K562 (cell line): Measurements from ENCODE around the gene PLPP1. TPM values are rescaled to one million over a fixed set of nuclear protein-coding genes. Genes with fewer than 3 reads are reported as not detected.

ENCODE experiments used
- ATAC-seq: fragments of 200-7000 bp; cut with Tn5 transposase; 3 replicates; pipeline ENCODE4 v1.9.1; 2020; ENCODE audit warnings: moderate library complexity
- BruUV-seq: library from RNA; stranded (reverse); fragments of 400-500 nt; replicated peaks from 2 replicates; lab custom pipeline; 2021; lab: Mats Ljungman, UMichigan
- CTCF ChIA-PET: fragments of 300-600 bp; formaldehyde crosslinking; extraction: SDS; loops from one replicate; lab custom pipeline; 2021; ENCODE audit warnings: low intra/inter-chr PET ratio; lab: Yijun Ruan, JAX
- POLR2A ChIA-PET: fragments of 300-600, 350-650 bp; sonication (Branson Sonifier 250); formaldehyde crosslinking; extraction: SDS; loops from one replicate; lab custom pipeline; 2021; ENCODE audit warnings: antibody characterized with exemption, inconsistent platforms; lab: Yijun Ruan, JAX
- DNase-seq, 4 experiments: peaks; one replicate each; pipeline versions ENCODE4 v3.0.0 to v3.0.0-alpha.2; 2011 to 2018; ENCODE audit warnings: low spot score in 3 of 4, mixed read lengths in 3 of 4; ENCODE audit errors: extremely low read depth in 1 of 4
- FAIRE-seq: peaks from 2 replicates; lab custom pipeline; 2011; peaks lifted over from hg19 to GRCh38; lab: Jason Lieb, UNC
- H2AFZ ChIP-seq: 2 replicates; pipeline ENCODE4 v1.6.0; 2011; ENCODE audit warnings: low read depth, low read length, control low read depth, inconsistent platforms
- H3K27ac ChIP-seq: fragments of 200-600 bp; 3 replicates; pipeline ENCODE4 v1.8.0; 2011; ENCODE audit warnings: low read depth, mild to moderate bottlenecking, control low read depth, inconsistent platforms, low read length, moderate library complexity, mixed read lengths; ENCODE audit errors: extremely low read depth
- H3K27me3 ChIP-seq, 2 experiments: fragments of 300-600 bp in 1 of 2; 2 replicates in 1 of 2; 3 replicates in 1 of 2; pipeline versions ENCODE4 v1.6.0 to v1.8.0; 2011; ENCODE audit warnings: inconsistent platforms in 2 of 2, low read length in 2 of 2, mild to moderate bottlenecking in 1 of 2, mixed read lengths in 1 of 2, moderate library complexity in 1 of 2; ENCODE audit not compliant: control insufficient read depth in 2 of 2, insufficient read depth in 2 of 2
- H3K36me3 ChIP-seq: fragments of 300-600 bp; 3 replicates; pipeline ENCODE4 v1.8.0; 2011; ENCODE audit warnings: mild to moderate bottlenecking, low read length, inconsistent platforms; ENCODE audit not compliant: control insufficient read depth, insufficient read depth
- H3K4me1 ChIP-seq, 2 experiments: fragments of 200-600 bp in 1 of 2; replicated peaks in 1 of 2; 2 replicates in 1 of 2; 3 replicates in 1 of 2; pipeline versions ENCODE4 v1.5.1 to v1.8.0; 2011; ENCODE audit warnings: inconsistent platforms in 2 of 2, low read length in 2 of 2, mild to moderate bottlenecking in 1 of 2, mixed read lengths in 1 of 2, moderate library complexity in 1 of 2; ENCODE audit not compliant: control insufficient read depth in 2 of 2, insufficient read depth in 2 of 2
- H3K4me2 ChIP-seq: 2 replicates; pipeline ENCODE4 v1.6.1; 2011; ENCODE audit warnings: low read length, control low read depth, inconsistent platforms, mixed read lengths; ENCODE audit not compliant: insufficient read depth
- H3K4me3 ChIP-seq: fragments of 200-600 bp; sonication (generic), shearing (Covaris generic); 2 replicates; pipeline ENCODE4 v1.5.1; 2016; ENCODE audit warnings: control low read depth, inconsistent platforms
- H3K79me2 ChIP-seq: fragments of 200-600 bp; 3 replicates; pipeline ENCODE4 v1.8.0; 2011; ENCODE audit warnings: low read length, inconsistent platforms; ENCODE audit not compliant: control insufficient read depth, insufficient read depth
- H3K9ac ChIP-seq, 2 experiments: 2 replicates each; pipeline versions ENCODE4 v1.6.0 to v1.6.1; 2011; ENCODE audit warnings: low read depth in 2 of 2, low read length in 2 of 2, control low read depth in 1 of 2, inconsistent platforms in 1 of 2, mild to moderate bottlenecking in 1 of 2, mixed read lengths in 1 of 2; ENCODE audit not compliant: insufficient read depth in 1 of 2
- H3K9me1 ChIP-seq: one replicate; pipeline ENCODE4 v1.6.0; 2011; ENCODE audit warnings: inconsistent platforms, mild to moderate bottlenecking, low read length, moderate library complexity; ENCODE audit not compliant: control insufficient read depth, insufficient read depth
- H3K9me3 ChIP-seq: replicated peaks from 2 replicates; pipeline ENCODE4 v1.5.1; 2011; ENCODE audit warnings: low read depth, low read length, inconsistent platforms; ENCODE audit not compliant: control insufficient read depth, insufficient read depth
- H4K20me1 ChIP-seq: replicated peaks from 2 replicates; pipeline ENCODE4 v1.6.1; 2011; ENCODE audit warnings: low read length, inconsistent platforms, mixed read lengths; ENCODE audit not compliant: control insufficient read depth, insufficient read depth
- AFF1 ChIP-seq, 2 experiments: fragments of 450-650 bp; IDR thresholded peaks; 2 replicates each; pipeline ENCODE4 v1.6.1; 2018; ENCODE audit warnings: mild to moderate bottlenecking in 2 of 2, low read depth in 1 of 2; ENCODE audit not compliant: partially characterized antibody in 2 of 2
- FOS ChIP-seq: IDR thresholded peaks from 3 replicates; pipeline ENCODE4 v1.6.1; 2011; ENCODE audit not compliant: insufficient read length; ENCODE audit errors: extremely low read depth
- GATA2 ChIP-seq: sonication (generic); formaldehyde crosslinking; IDR thresholded peaks from 2 replicates; pipeline ENCODE4 v1.4.0; 2020; ENCODE audit warnings: mild to moderate bottlenecking, missing genetic modification reagents
- HOXB6 ChIP-seq: fragments of 250-450 bp; sonication (Bioruptor Pico); IDR thresholded peaks from 2 replicates; pipeline ENCODE4 v1.5.1; 2022; ENCODE audit warnings: mild to moderate bottlenecking, borderline replicate concordance
- IRF9 ChIP-seq: fragments of 450-650 bp; IDR thresholded peaks from 2 replicates; pipeline ENCODE4 v1.6.1; 2016; ENCODE audit warnings: missing biosample characterization, missing genetic modification characterization
- KLF10 ChIP-seq: fragments of 250-450 bp; sonication (Bioruptor Pico); IDR thresholded peaks from 2 replicates; pipeline ENCODE4 v1.6.1; 2021; ENCODE audit warnings: matching md5 sums
- MAFF ChIP-seq: IDR thresholded peaks from 2 replicates; pipeline ENCODE4 v1.6.1; 2012; ENCODE audit warnings: low read length, improper control_type of control experiment
- MTF1 ChIP-seq: fragments of 250-450 bp; sonication (Bioruptor Pico); IDR thresholded peaks from 2 replicates; pipeline ENCODE4 v1.9.0; 2021; ENCODE audit warnings: moderate library complexity, mild to moderate bottlenecking, inconsistent platforms, borderline replicate concordance
- RBM25 ChIP-seq: fragments of 200-400 bp; formaldehyde crosslinking; IDR thresholded peaks from 2 replicates; pipeline ENCODE4 v1.6.1; 2018; ENCODE audit warnings: low read length, low read depth, moderate library complexity; ENCODE audit not compliant: severe bottlenecking
- TAF7 ChIP-seq: fragments of 450-650 bp; IDR thresholded peaks from 2 replicates; pipeline ENCODE4 v1.6.1; 2016; ENCODE audit warnings: missing genetic modification characterization, missing compliant biosample characterization
- ZNF197 ChIP-seq: fragments of 200-800 bp; sonication (Bioruptor generic); IDR thresholded peaks from 2 replicates; pipeline ENCODE4 v1.6.1; 2016; ENCODE audit warnings: low read depth, missing genetic modification characterization, missing compliant biosample characterization
- ZNF431 ChIP-seq: sonication (generic); formaldehyde crosslinking; IDR thresholded peaks from 2 replicates; pipeline ENCODE4 v1.8.0; 2022; ENCODE audit warnings: mild to moderate bottlenecking, missing genetic modification reagents
- ZNF445 ChIP-seq: fragments of 250-450 bp; sonication (Bioruptor Pico); IDR thresholded peaks from 2 replicates; pipeline ENCODE4 v1.4.0; 2020; ENCODE audit warnings: low read depth, mild to moderate bottlenecking, moderate library complexity
- ZNF76 ChIP-seq: fragments of 250-450 bp; sonication (Bioruptor Pico); IDR thresholded peaks from 2 replicates; pipeline ENCODE4 v1.4.0; 2020; ENCODE audit warnings: mild to moderate bottlenecking, moderate library complexity, borderline replicate concordance
- WGBS: fragments of 100-300 bp; shearing (Covaris generic); methylation state at CpG from one replicate; pipeline ENCODE4 v1.1.6; 2016; ENCODE audit warnings: low coverage, mixed read lengths; ENCODE audit not compliant: insufficient coverage; ENCODE audit errors: missing lambda C conversion rate; 5-methylcytosine and 5-hydroxymethylcytosine counted together
- in situ Hi-C: fragments of 300-500 bp; cut with MboI; formaldehyde crosslinking; loops from 4 replicates; pipeline ENCODE4 v1.15.0; 2018; ENCODE audit warnings: inconsistent platforms, mixed read lengths
- intact Hi-C: fragments of 100-400 bp; cut with micrococcal nuclease; formaldehyde crosslinking; loops from 2 replicates; pipeline ENCODE4 v1.14.2; 2022
- polyA plus RNA-seq, 8 experiments: library from polyadenylated mRNA; depleted of rRNA in 4 of 8; stranded (reverse) in 5 of 8; unstranded in 3 of 8; fragments of >200 nt; fragmentation: Nextera tagmentation in 2 of 8; fragmentation: Illumina TruSeq in 1 of 8; extraction: Ambion mirVana in 2 of 8; extraction: Trizol in 1 of 8; gene quantifications; 2 replicates each; pipeline versions ENCODE4 v1.2.1 to v1.2.3, GENCODE V29; 2011 to 2014; ENCODE audit warnings: inconsistent platforms in 1 of 8, missing spikeins in 1 of 8
- total RNA-seq, 7 experiments: library from RNA; depleted of rRNA in 6 of 7; stranded (reverse); fragments of >200 nt in 6 of 7; fragmentation: Illumina TruSeq in 2 of 7; extraction: Trizol in 2 of 7; gene quantifications; 2 replicates each; pipeline versions ENCODE4 v1.2.1 to v1.2.3, GENCODE V29; 2011 to 2021; ENCODE audit warnings: low replicate concordance in 1 of 7

PLPP1 gene
- total and polyA plus RNA-seq, 9 of the 15 experiments (the other 6 are each of a cell fraction or from before 2014, with no cell fraction given) = 0.04 to 0.24 (median 0.04) TPM; not detected in 6

GRCh38 chr5:55421074-55421529, 113.7 kb downstream of the PLPP1 start:
- in situ Hi-C loops (no loop called here), intact Hi-C loops (no loop called here)
- no peaks in the 10 kb centered on the region for H3K79me2 ChIP-seq
- ATAC-seq (no peak), FAIRE-seq (no peak), DNase-seq (no peak)
- ChIA-PET POLR2A (no interaction called here), CTCF (no interaction called here)
- no peak overlapping the region for H3K27ac ChIP-seq
- H3K36me3 ChIP-seq = peaks cover 89% of the 10 kb centered on the region
- no peaks in the 10 kb centered on the region for H3K27me3 ChIP-seq
- BruUV-seq = no TSS peak
- H3K4me3 ChIP-seq = no peak overlapping the region
- H3K9ac ChIP-seq = no peak overlapping the region
- H3K4me1 ChIP-seq = no peaks in the 10 kb centered on the region
- H3K9me3 ChIP-seq = no peaks in the 10 kb centered on the region; the same call in 1 of the 2 replicates
- H2AFZ ChIP-seq = no peak overlapping the region
- H3K4me2 ChIP-seq = no peak overlapping the region
- H3K9me1 ChIP-seq = no peaks in the 10 kb centered on the region
- 94% methylated on average over 4 of the region's 4 CpGs for WGBS
- no peak for TF ChIP-seq AFF1 (IDR thresholded peaks at IDR 0.05; ENCODE audit: low read depth in 1 of 2, partially characterized antibody in 2 of 2)
- TF ChIP-seq ZNF445 = no peak
- no peak for TF ChIP-seq GATA2 (CRISPR knock-in tag)
- TF ChIP-seq KLF10 (CRISPR knock-in tag) = no peak
- TF ChIP-seq ZNF197 (CRISPR knock-in tag) = no peak
- TF ChIP-seq IRF9 = no peak
- TF ChIP-seq MAFF = no peak
- TF ChIP-seq ZNF76 (CRISPR knock-in tag) = no peak
- TF ChIP-seq TAF7 (tag) = no peak
- no peak for TF ChIP-seq ZNF431 (CRISPR knock-in tag)
- TF ChIP-seq MTF1 (CRISPR knock-in tag) = no peak
- no peak for TF ChIP-seq RBM25
- TF ChIP-seq HOXB6 (CRISPR knock-in tag) = no peak
- no peak for TF ChIP-seq FOS
- no peaks in the 10 kb centered on the region for H4K20me1 ChIP-seq
